Measurements from ENCODE around the gene DCHS1. TPM values are rescaled to one million over a fixed set of nuclear protein-coding genes. Genes with fewer than 3 reads are reported as not detected.

The DCHS1 gene
- total and polyA plus RNA-seq, 9 of the 15 experiments (the other 6 are each of a cell fraction or from before 2014, with no cell fraction given), result 0.04 to 0.49 (median 0.14) TPM; not detected in 2

GRCh38 chr11:6606471-6607189 lies 49.0 kb downstream of the DCHS1 start (continued):
- TF ChIP-seq CREB5 (CRISPR knock-in tag; IDR thresholded peaks at IDR 0.05), result no peak
- TF ChIP-seq NRF1 (conservative IDR thresholded peaks at IDR 0.05 in 1 of 2, IDR thresholded peaks at IDR 0.05 in 1 of 2), result peak; percentile 38 to 50; a peak in 3 of 4 replicates
- no peak for TF ChIP-seq FOXM1 (IDR thresholded peaks at IDR 0.05; ENCODE audit: low read depth)
- no peak for TF ChIP-seq FOXM1 (CRISPR knock-in tag; IDR thresholded peaks at IDR 0.05; ENCODE audit: low read depth)
- peak; percentile 23; the same call in 1 of the 2 replicates for TF ChIP-seq RAD51 (IDR thresholded peaks at IDR 0.05; ENCODE audit: borderline replicate concordance, low read depth)
- TF ChIP-seq HDAC2 (IDR thresholded peaks at IDR 0.05), result no peak
- no peak for TF ChIP-seq ZNF511 (CRISPR knock-in tag; IDR thresholded peaks at IDR 0.05)
- no peak for TF ChIP-seq STAG1 (CRISPR knock-in tag; IDR thresholded peaks at IDR 0.05; ENCODE audit: borderline replicate concordance)
- TF ChIP-seq POLR2AphosphoS5 (IDR thresholded peaks at IDR 0.05; ENCODE audit: control insufficient read depth, insufficient read depth, low read depth, low read length), result peak; percentile 62; the same call in 1 of the 2 replicates
- no peak for TF ChIP-seq ID3 (CRISPR knock-in tag; IDR thresholded peaks at IDR 0.05)
- 0 out of 2 replicates have a peak, but pooled peaks have one; percentile 22 for TF ChIP-seq ID3 (tag; IDR thresholded peaks at IDR 0.05)
- TF ChIP-seq ZNF655 (CRISPR knock-in tag; IDR thresholded peaks at IDR 0.05), result no peak
- no peak for TF ChIP-seq CEBPZ (IDR thresholded peaks at IDR 0.05; ENCODE audit: borderline replicate concordance, low read depth, low read length)
- TF ChIP-seq CTBP1 (IDR thresholded peaks at IDR 0.05; ENCODE audit: borderline replicate concordance), result 0 out of 2 replicates have a peak, but pooled peaks have one; percentile 13
- no peak for TF ChIP-seq SREBF2 (CRISPR knock-in tag; IDR thresholded peaks at IDR 0.05)
- TF ChIP-seq ZNF239 (CRISPR knock-in tag; IDR thresholded peaks at IDR 0.05), result no peak
- no peak for TF ChIP-seq HEY1 (CRISPR knock-in tag; IDR thresholded peaks at IDR 0.05; ENCODE audit: borderline replicate concordance)
- TF ChIP-seq FOSL1 (tag; conservative IDR thresholded peaks at IDR 0.05), result peak; percentile 68
- TF ChIP-seq, protein P1, sequence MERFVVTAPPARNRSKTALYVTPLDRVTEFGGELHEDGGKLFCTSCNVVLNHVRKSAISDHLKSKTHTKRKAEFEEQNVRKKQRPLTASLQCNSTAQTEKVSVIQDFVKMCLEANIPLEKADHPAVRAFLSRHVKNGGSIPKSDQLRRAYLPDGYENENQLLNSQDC (CRISPR knock-in tag; IDR thresholded peaks at IDR 0.05), result no peak
- no peak for TF ChIP-seq TBP (optimal IDR thresholded peaks at IDR 0.05; ENCODE audit: low read depth, low read length)
- no peak for TF ChIP-seq ZNF347 (CRISPR knock-in tag; IDR thresholded peaks at IDR 0.05; ENCODE audit: low read depth)

Measured in K562 (cell line).